ENCODE results near the gene STAM2. TPM values are rescaled to one million over a fixed set of nuclear protein-coding genes. Genes with fewer than 3 reads are reported as not detected.
"Not testable (repeated sequence)": the region's sequence is repeated elsewhere in the genome, so short reads cannot be mapped to it uniquely, and the experiment has no call there.

The STAM2 gene
- total and polyA plus RNA-seq, 2 donors from 2014 or later, result 12.5 to 41.1 TPM

- peak overlapping the region in 1 of 2 donors; percentile 28 for H3K27ac ChIP-seq (ENCODE audit: low read depth in 2 of 2, low read length in 2 of 2)
- no peak for DNase-seq
- H3K9ac ChIP-seq (ENCODE audit: low read length in 3 of 3), result peak overlapping the region in 1 of 3 donors; percentile 95
- no peaks in the 10 kb centered on the region for H3K9me3 ChIP-seq (ENCODE audit: control insufficient read depth in 2 of 3, insufficient read depth in 1 of 3, low read length in 3 of 3)
- H3K4me1 ChIP-seq (ENCODE audit: control insufficient read depth in 2 of 3, insufficient read depth in 2 of 3, low read depth in 1 of 3, low read length in 3 of 3), result peaks cover 2 to 15% (median 12%) of the 10 kb centered on the region in 3 donors
- no peaks in the 10 kb centered on the region for H3K27me3 ChIP-seq (ENCODE audit: control insufficient read depth, insufficient read depth, low read length)
- no peak for TF ChIP-seq CTCF (IDR thresholded peaks at IDR 0.05; ENCODE audit: borderline replicate concordance, extremely low read depth, insufficient read depth)
- no peak for FAIRE-seq
- H3K36me3 ChIP-seq (ENCODE audit: control insufficient read depth in 2 of 3, insufficient read depth in 3 of 3, low read length in 3 of 3), result no peaks in the 10 kb centered on the region
- intact Hi-C loops (cut with DNase I), result no loop called here
- peak overlapping the region in 1 of 3 donors; percentile 98 for H3K4me3 ChIP-seq (ENCODE audit: low read length in 3 of 3)
These were observed 1.7 kb downstream of the STAM2 start for GRCh38 chr2:152173831-152174230.

GRCh38 chr2:152172201-152172785 lies 3.3 kb downstream of the STAM2 start:
- Histone ChIP-seq H3K27ac (ENCODE audit: low read depth in 2 of 2, low read length in 2 of 2) (peak overlapping the region; percentile 60 to 64), H3K9ac (ENCODE audit: low read length in 3 of 3) (peak overlapping the region in 1 of 3 donors; percentile 24), H3K4me1 (ENCODE audit: control insufficient read depth in 2 of 3, insufficient read depth in 2 of 3, low read depth in 1 of 3, low read length in 3 of 3) (peaks cover 2 to 21% (median 13%) of the 10 kb centered on the region in 3 donors)
- H3K36me3 ChIP-seq (ENCODE audit: control insufficient read depth in 2 of 3, insufficient read depth in 3 of 3, low read length in 3 of 3); H3K27me3 ChIP-seq (ENCODE audit: control insufficient read depth, insufficient read depth, low read length); H3K9me3 ChIP-seq (ENCODE audit: control insufficient read depth in 2 of 3, insufficient read depth in 1 of 3, low read length in 3 of 3); H3K4me3 ChIP-seq (ENCODE audit: low read length in 3 of 3); DNase-seq; intact Hi-C loops (cut with DNase I); FAIRE-seq: not testable (repeated sequence)

- DNase-seq (peak in 1 of 5 donors; percentile 36), FAIRE-seq (no peak)
- Histone ChIP-seq H3K4me3 (ENCODE audit: low read length in 3 of 3) (no peak overlapping the region), H3K4me1 (ENCODE audit: control insufficient read depth in 2 of 3, insufficient read depth in 2 of 3, low read depth in 1 of 3, low read length in 3 of 3) (peaks cover 2 to 26% (median 14%) of the 10 kb centered on the region in 3 donors), H3K27me3 (ENCODE audit: control insufficient read depth, insufficient read depth, low read length) (no peaks in the 10 kb centered on the region), H3K9ac (ENCODE audit: low read length in 3 of 3) (peak overlapping the region in 1 of 3 donors; percentile 24), H3K36me3 (ENCODE audit: control insufficient read depth in 2 of 3, insufficient read depth in 3 of 3, low read length in 3 of 3) (no peaks in the 10 kb centered on the region), H3K9me3 (ENCODE audit: control insufficient read depth in 2 of 3, insufficient read depth in 1 of 3, low read length in 3 of 3) (no peaks in the 10 kb centered on the region), H3K27ac (ENCODE audit: low read depth in 2 of 2, low read length in 2 of 2) (peak overlapping the region; percentile 48 to 64)
- intact Hi-C loops (cut with DNase I), result no loop called here
- no peak for TF ChIP-seq CTCF (IDR thresholded peaks at IDR 0.05; ENCODE audit: borderline replicate concordance, extremely low read depth, insufficient read depth)
These were observed 3.8 kb downstream of the STAM2 start for GRCh38 chr2:152171718-152172117.

GRCh38 chr2:152169158-152169557 lies 6.4 kb downstream of the STAM2 start:
- H3K27ac ChIP-seq (ENCODE audit: low read depth in 2 of 2, low read length in 2 of 2); H3K9ac ChIP-seq (ENCODE audit: low read length in 3 of 3); H3K36me3 ChIP-seq (ENCODE audit: control insufficient read depth in 2 of 3, insufficient read depth in 3 of 3, low read length in 3 of 3); H3K4me3 ChIP-seq (ENCODE audit: low read length in 3 of 3); H3K27me3 ChIP-seq (ENCODE audit: control insufficient read depth, insufficient read depth, low read length); DNase-seq; FAIRE-seq; H3K9me3 ChIP-seq (ENCODE audit: control insufficient read depth in 2 of 3, insufficient read depth in 1 of 3, low read length in 3 of 3); intact Hi-C loops (cut with DNase I): not testable (repeated sequence)
- H3K4me1 ChIP-seq (ENCODE audit: control insufficient read depth in 2 of 3, insufficient read depth in 2 of 3, low read depth in 1 of 3, low read length in 3 of 3), result peaks cover 0 to 45% (median 12%) of the 10 kb centered on the region in 3 donors

GRCh38 chr2:152167470-152167869 lies 8.1 kb downstream of the STAM2 start:
- H3K27ac ChIP-seq (ENCODE audit: low read depth in 2 of 2, low read length in 2 of 2), result peak overlapping the region in 1 of 2 donors; percentile 34
- H3K9me3 ChIP-seq (ENCODE audit: control insufficient read depth in 2 of 3, insufficient read depth in 1 of 3, low read length in 3 of 3); H3K4me3 ChIP-seq (ENCODE audit: low read length in 3 of 3); H3K36me3 ChIP-seq (ENCODE audit: control insufficient read depth in 2 of 3, insufficient read depth in 3 of 3, low read length in 3 of 3); intact Hi-C loops (cut with DNase I); DNase-seq; FAIRE-seq; H3K27me3 ChIP-seq (ENCODE audit: control insufficient read depth, insufficient read depth, low read length): not testable (repeated sequence)
- peak overlapping the region in 1 of 3 donors; percentile 30 for H3K9ac ChIP-seq (ENCODE audit: low read length in 3 of 3)
- H3K4me1 ChIP-seq (ENCODE audit: control insufficient read depth in 2 of 3, insufficient read depth in 2 of 3, low read depth in 1 of 3, low read length in 3 of 3), result peaks cover 0 to 47% (median 9%) of the 10 kb centered on the region in 3 donors
